Measurements from ENCODE around the gene PODXL2. TPM values are rescaled to one million over a fixed set of nuclear protein-coding genes. Genes with fewer than 3 reads are reported as not detected.

The PODXL2 gene
- total RNA-seq, 2 experiments from 2014 or later, result 0.98 to 1.1 TPM

GRCh38 chr3:127691974-127692373, 63.0 kb downstream of the PODXL2 start:
- Mint-ChIP-seq H3K9me3 (no peaks in the 10 kb centered on the region), H3K27me3 (ENCODE audit: low read depth) (no peaks in the 10 kb centered on the region), H3K4me1 (ENCODE audit: low read depth) (no peaks in the 10 kb centered on the region), H3K4me3 (no peak overlapping the region), H3K36me3 (ENCODE audit: low read depth) (no peaks in the 10 kb centered on the region), H3K27ac (no peak overlapping the region)
- intact Hi-C loops (cut with micrococcal nuclease), result no loop called here
- no peak for DNase-seq
- CTCF ChIA-PET, result interaction anchor here (0.6 kb wide), 1 partner anchor 117 kb away, joined by 3 read pairs; no protein-coding TSS in a partner anchor

GRCh38 chr3:127692501-127693335, 63.7 kb downstream of the PODXL2 start:
- no peak overlapping the region for H3K27ac Mint-ChIP-seq
- H3K36me3 Mint-ChIP-seq (ENCODE audit: low read depth), result no peaks in the 10 kb centered on the region
- no peaks in the 10 kb centered on the region for H3K27me3 Mint-ChIP-seq (ENCODE audit: low read depth)
- no peak overlapping the region for H3K4me3 Mint-ChIP-seq
- DNase-seq, result no peak
- H3K9me3 Mint-ChIP-seq, result no peaks in the 10 kb centered on the region
- CTCF ChIA-PET, result interaction anchor here (0.6 kb wide), 1 partner anchor 117 kb away, joined by 3 read pairs; no protein-coding TSS in a partner anchor
- intact Hi-C loops (cut with micrococcal nuclease), result no loop called here
- H3K4me1 Mint-ChIP-seq (ENCODE audit: low read depth), result no peaks in the 10 kb centered on the region

- no peaks in the 10 kb centered on the region for H3K27me3 Mint-ChIP-seq (ENCODE audit: low read depth)
- DNase-seq, result no peak
- intact Hi-C loops (cut with micrococcal nuclease), result no loop called here
- no peaks in the 10 kb centered on the region for H3K4me1 Mint-ChIP-seq (ENCODE audit: low read depth)
- H3K4me3 Mint-ChIP-seq, result no peak overlapping the region
- CTCF ChIA-PET, result interaction anchor here (1.6 kb wide), 1 partner anchor 115 kb away, joined by 4 read pairs; no protein-coding TSS in a partner anchor
- no peak overlapping the region for H3K27ac Mint-ChIP-seq
- no peaks in the 10 kb centered on the region for H3K9me3 Mint-ChIP-seq
- H3K36me3 Mint-ChIP-seq (ENCODE audit: low read depth), result no peaks in the 10 kb centered on the region
Measured at GRCh38 chr3:127693336-127693843, 64.4 kb downstream of the PODXL2 start.

GRCh38 chr3:127694467-127695215, 65.7 kb downstream of the PODXL2 start:
- intact Hi-C loops (cut with micrococcal nuclease), result loop anchor here (1.0 to 5.0 kb wide), 3 partner anchors 42 to 119 kb away; partner anchors contain the start of gene MCM2
- Mint-ChIP-seq H3K36me3 (ENCODE audit: low read depth) (no peaks in the 10 kb centered on the region), H3K9me3 (no peaks in the 10 kb centered on the region), H3K27ac (no peak overlapping the region), H3K4me3 (no peak overlapping the region), H3K27me3 (ENCODE audit: low read depth) (no peaks in the 10 kb centered on the region), H3K4me1 (ENCODE audit: low read depth) (no peaks in the 10 kb centered on the region)
- CTCF ChIA-PET, result interaction anchor here (0.6 to 2.3 kb wide), 11 partner anchors 12 to 591 kb away, joined by 3 to 13 read pairs (median 3); no protein-coding TSS in a partner anchor
- DNase-seq, result peak; percentile 63

- Mint-ChIP-seq H3K4me3 (no peak overlapping the region), H3K9me3 (no peaks in the 10 kb centered on the region), H3K36me3 (ENCODE audit: low read depth) (no peaks in the 10 kb centered on the region), H3K27me3 (ENCODE audit: low read depth) (no peaks in the 10 kb centered on the region), H3K27ac (no peak overlapping the region), H3K4me1 (ENCODE audit: low read depth) (no peaks in the 10 kb centered on the region)
- peak; percentile 60 for DNase-seq
- CTCF ChIA-PET, result interaction anchor here (0.6 to 1.7 kb wide), 5 partner anchors 9 to 135 kb away, joined by 4 read pairs; no protein-coding TSS in a partner anchor
- intact Hi-C loops (cut with micrococcal nuclease), result loop anchor here (2.0 to 5.0 kb wide), 2 partner anchors 100 to 273 kb away; partner anchors contain the start of gene MCM2
Measured at GRCh38 chr3:127697551-127698240, 68.7 kb downstream of the PODXL2 start.

- H3K36me3 Mint-ChIP-seq (ENCODE audit: low read depth), result no peaks in the 10 kb centered on the region
- H3K27me3 Mint-ChIP-seq (ENCODE audit: low read depth), result no peaks in the 10 kb centered on the region
- no peaks in the 10 kb centered on the region for H3K4me1 Mint-ChIP-seq (ENCODE audit: low read depth)
- DNase-seq, result no peak
- H3K9me3 Mint-ChIP-seq, result no peaks in the 10 kb centered on the region
- H3K4me3 Mint-ChIP-seq, result no peak overlapping the region
- CTCF ChIA-PET, result no interaction called here
- intact Hi-C loops (cut with micrococcal nuclease), result loop anchor here (5.0 kb wide), 1 partner anchor 101 kb away; the partner anchor contains the start of gene MCM2
- no peak overlapping the region for H3K27ac Mint-ChIP-seq
Measured at GRCh38 chr3:127698286-127698685, 69.3 kb downstream of the PODXL2 start.

- intact Hi-C loops (cut with micrococcal nuclease), result loop anchor here (5.0 kb wide), 1 partner anchor 102 kb away; the partner anchor contains the start of gene MCM2
- H3K36me3 Mint-ChIP-seq (ENCODE audit: low read depth), result no peaks in the 10 kb centered on the region
- CTCF ChIA-PET, result interaction anchor here (0.7 kb wide), 1 partner anchor 27 kb away, joined by 5 read pairs; no protein-coding TSS in a partner anchor
- H3K27ac Mint-ChIP-seq, result no peak overlapping the region
- no peaks in the 10 kb centered on the region for H3K4me1 Mint-ChIP-seq (ENCODE audit: low read depth)
- H3K9me3 Mint-ChIP-seq, result peaks cover 3% of the 10 kb centered on the region
- DNase-seq, result no peak
- peaks cover 3% of the 10 kb centered on the region for H3K27me3 Mint-ChIP-seq (ENCODE audit: low read depth)
- H3K4me3 Mint-ChIP-seq, result no peak overlapping the region
Measured at GRCh38 chr3:127698691-127699415, 69.9 kb downstream of the PODXL2 start.

GRCh38 chr3:127699416-127700300, 70.7 kb downstream of the PODXL2 start:
- no peak for DNase-seq
- no peaks in the 10 kb centered on the region for H3K36me3 Mint-ChIP-seq (ENCODE audit: low read depth)
- peaks cover 3% of the 10 kb centered on the region for H3K27me3 Mint-ChIP-seq (ENCODE audit: low read depth)
- no peak overlapping the region for H3K4me3 Mint-ChIP-seq
- intact Hi-C loops (cut with micrococcal nuclease), result loop anchor here (5.0 kb wide), 1 partner anchor 102 kb away; the partner anchor contains the start of gene MCM2
- no peak overlapping the region for H3K27ac Mint-ChIP-seq
- CTCF ChIA-PET, result interaction anchor here (0.7 kb wide), 1 partner anchor 28 kb away, joined by 5 read pairs; no protein-coding TSS in a partner anchor
- no peaks in the 10 kb centered on the region for H3K4me1 Mint-ChIP-seq (ENCODE audit: low read depth)
- peaks cover 3% of the 10 kb centered on the region for H3K9me3 Mint-ChIP-seq

- intact Hi-C loops (cut with micrococcal nuclease), result no loop called here
- no peaks in the 10 kb centered on the region for H3K4me1 Mint-ChIP-seq (ENCODE audit: low read depth)
- H3K27me3 Mint-ChIP-seq (ENCODE audit: low read depth), result peaks cover 3% of the 10 kb centered on the region
- DNase-seq, result no peak
- H3K9me3 Mint-ChIP-seq, result peaks cover 3% of the 10 kb centered on the region
- H3K36me3 Mint-ChIP-seq (ENCODE audit: low read depth), result no peaks in the 10 kb centered on the region
- CTCF ChIA-PET, result no interaction called here
- H3K27ac Mint-ChIP-seq, result no peak overlapping the region
- H3K4me3 Mint-ChIP-seq, result no peak overlapping the region
Measured at GRCh38 chr3:127700406-127700805, 71.4 kb downstream of the PODXL2 start.

GRCh38 chr3:127701280-127701911, 72.4 kb downstream of the PODXL2 start:
- no peaks in the 10 kb centered on the region for H3K4me1 Mint-ChIP-seq (ENCODE audit: low read depth)
- DNase-seq, result no peak
- peaks cover 3% of the 10 kb centered on the region for H3K9me3 Mint-ChIP-seq
- H3K27ac Mint-ChIP-seq, result no peak overlapping the region
- H3K27me3 Mint-ChIP-seq (ENCODE audit: low read depth), result peaks cover 3% of the 10 kb centered on the region
- H3K4me3 Mint-ChIP-seq, result no peak overlapping the region
- intact Hi-C loops (cut with micrococcal nuclease), result no loop called here
- CTCF ChIA-PET, result no interaction called here
- H3K36me3 Mint-ChIP-seq (ENCODE audit: low read depth), result no peaks in the 10 kb centered on the region
